ENCODE measurements around the gene G2E3. TPM values are rescaled to one million over a fixed set of nuclear protein-coding genes. Genes with fewer than 3 reads are reported as not detected.
A peak's percentile ranks its signal among the peaks of the same experiment; 100 is the strongest.

G2E3 gene
- total and polyA plus RNA-seq, 4 donors: 2.4 to 14.0 (median 5.7) TPM

GRCh38 chr14:30608533-30609006 lies 49.6 kb downstream of the G2E3 start:
- Histone ChIP-seq H3K9me3 (ENCODE audit: control insufficient read depth in 4 of 4, low read length in 3 of 4) (no peaks in the 10 kb centered on the region), H3K9ac (ENCODE audit: low read depth in 1 of 2, low read length in 2 of 2) (no peak overlapping the region)

GRCh38 chr14:30610787-30611343 lies 51.9 kb downstream of the G2E3 start:
- Histone ChIP-seq H3K9ac (ENCODE audit: low read depth in 1 of 2, low read length in 2 of 2) (no peak overlapping the region), H3K9me3 (ENCODE audit: control insufficient read depth in 4 of 4, low read length in 3 of 4) (no peaks in the 10 kb centered on the region), H3K4me1 (ENCODE audit: control insufficient read depth in 4 of 4, insufficient read depth in 4 of 4, low read length in 3 of 4) (peaks cover 0 to 7% (median 3%) of the 10 kb centered on the region in 4 donors), H3K27ac (ENCODE audit: low read depth in 1 of 2, low read length in 2 of 2) (no peak overlapping the region), H3K4me3 (ENCODE audit: low read depth in 1 of 3, low read length in 3 of 3) (no peak overlapping the region), H3K27me3 (ENCODE audit: control insufficient read depth in 4 of 4, insufficient read depth in 4 of 4, low read length in 3 of 4) (no peaks in the 10 kb centered on the region), H3K36me3 (ENCODE audit: control insufficient read depth in 4 of 4, insufficient read depth in 3 of 4, low read depth in 1 of 4, low read length in 3 of 4) (peaks cover 0 to 3% (median under 1%) of the 10 kb centered on the region in 4 donors)
- DNase-seq (ENCODE audit: low spot score): no peak
- 36% methylated on average over 6 of the region's 6 CpGs for WGBS
- no peak for TF ChIP-seq GABPA (IDR thresholded peaks at IDR 0.05 in 1 of 2, conservative IDR thresholded peaks at IDR 0.05 in 1 of 2)
- TF ChIP-seq REST (IDR thresholded peaks at IDR 0.05): no peak
- TF ChIP-seq HNF4G (IDR thresholded peaks at IDR 0.05): no peak
- peak; percentile 66 for TF ChIP-seq FOXA1 (IDR thresholded peaks at IDR 0.05)
- no peak for TF ChIP-seq EGR1 (IDR thresholded peaks at IDR 0.05; ENCODE audit: low read depth in 2 of 2)
- TF ChIP-seq SP1 (IDR thresholded peaks at IDR 0.05): no peak
- no peak for TF ChIP-seq MAX (IDR thresholded peaks at IDR 0.05)
- TF ChIP-seq HNF4A (conservative IDR thresholded peaks at IDR 0.05): no peak
- peak; percentile 86 for TF ChIP-seq FOXA2 (IDR thresholded peaks at IDR 0.05)
- peak in 1 of 2 donors; percentile 3 for TF ChIP-seq JUND (IDR thresholded peaks at IDR 0.05)
- peak; percentile 33 to 40 for TF ChIP-seq RAD21 (IDR thresholded peaks at IDR 0.05)
- no peak for TF ChIP-seq TAF1 (conservative IDR thresholded peaks at IDR 0.05)
- TF ChIP-seq ATF3 (IDR thresholded peaks at IDR 0.05): no peak
- TF ChIP-seq YY1 (IDR thresholded peaks at IDR 0.05): peak; percentile 40

More at GRCh38 chr14:30608533-30609006, 49.6 kb downstream of the G2E3 start:
- Histone ChIP-seq H3K4me3 (ENCODE audit: low read depth in 1 of 3, low read length in 3 of 3) (no peak overlapping the region), H3K27me3 (ENCODE audit: control insufficient read depth in 4 of 4, insufficient read depth in 4 of 4, low read length in 3 of 4) (no peaks in the 10 kb centered on the region), H3K27ac (ENCODE audit: low read depth in 1 of 2, low read length in 2 of 2) (no peak overlapping the region), H3K36me3 (ENCODE audit: control insufficient read depth in 4 of 4, insufficient read depth in 3 of 4, low read depth in 1 of 4, low read length in 3 of 4) (peaks cover 0 to 8% (median 2%) of the 10 kb centered on the region in 4 donors), H3K4me1 (ENCODE audit: control insufficient read depth in 4 of 4, insufficient read depth in 4 of 4, low read length in 3 of 4) (peaks cover 0 to 7% (median 3%) of the 10 kb centered on the region in 4 donors)
- TF ChIP-seq FOXA1 (IDR thresholded peaks at IDR 0.05): no peak
- TF ChIP-seq HNF4A (conservative IDR thresholded peaks at IDR 0.05): no peak
- TF ChIP-seq SP1 (IDR thresholded peaks at IDR 0.05): no peak
- no peak for TF ChIP-seq GABPA (IDR thresholded peaks at IDR 0.05 in 1 of 2, conservative IDR thresholded peaks at IDR 0.05 in 1 of 2)
- no peak for TF ChIP-seq RAD21 (IDR thresholded peaks at IDR 0.05)
- no peak for TF ChIP-seq ZBTB33 (IDR thresholded peaks at IDR 0.05)
- TF ChIP-seq ATF3 (IDR thresholded peaks at IDR 0.05): no peak
- TF ChIP-seq YY1 (IDR thresholded peaks at IDR 0.05): no peak
- TF ChIP-seq CTCF (IDR thresholded peaks at IDR 0.05; ENCODE audit: low read depth, low read length, missing input control): no peak
- TF ChIP-seq HNF4G (IDR thresholded peaks at IDR 0.05): no peak
- no peak for DNase-seq (ENCODE audit: low spot score)
- 89% methylated on average over 5 of the region's 5 CpGs for WGBS
